GM21717 (cell line): ENCODE results near the gene FHOD3.

Source experiments
- ATAC-seq: cut with Tn5 transposase; IDR thresholded peaks from one replicate; pipeline ENCODE4 v1.9.1; 2021; ENCODE audit warnings: mild to moderate bottlenecking, moderate library complexity; ENCODE audit not compliant: unreplicated experiment

The FHOD3 gene

DNA sequence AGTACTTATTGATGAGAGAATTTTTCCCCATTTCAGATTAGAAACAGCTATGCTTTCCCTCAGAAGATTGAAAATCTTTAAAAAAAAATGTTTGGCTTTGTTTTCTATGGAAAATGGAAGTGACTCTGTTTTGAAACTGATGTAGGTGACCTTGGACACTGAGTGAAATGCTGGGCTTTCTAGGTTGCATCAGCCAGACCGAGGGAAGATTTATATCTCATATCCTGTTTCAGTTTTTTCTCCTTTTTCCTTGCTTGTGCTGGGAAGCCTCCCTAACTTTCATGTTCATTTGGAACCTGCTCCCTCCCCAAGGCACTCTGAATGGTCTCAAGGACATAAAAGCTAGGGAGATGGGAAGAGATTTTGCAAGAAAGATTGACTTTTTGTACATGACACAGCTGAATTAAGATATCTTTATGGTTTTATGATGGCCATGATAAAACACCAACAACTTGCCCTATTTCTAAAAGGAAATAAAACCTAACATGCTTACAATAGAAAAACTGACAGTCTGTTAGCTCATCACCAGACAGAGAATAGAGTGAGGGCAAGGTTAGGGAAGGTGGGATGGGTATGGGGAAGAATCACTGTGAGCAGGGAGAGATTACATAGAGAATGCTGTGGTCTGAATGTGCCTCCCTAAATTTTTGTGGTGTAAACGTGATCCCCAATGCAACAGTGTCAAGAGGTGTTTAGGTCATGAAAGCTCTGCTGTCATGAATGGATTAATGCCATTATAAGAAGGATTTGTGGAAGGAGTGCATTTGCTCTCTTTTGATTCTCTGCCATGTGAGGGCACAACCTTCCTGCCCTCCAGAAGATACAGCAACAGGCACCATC is 281.6 kb downstream of the FHOD3 start:
- ATAC-seq, result no peak

DNA sequence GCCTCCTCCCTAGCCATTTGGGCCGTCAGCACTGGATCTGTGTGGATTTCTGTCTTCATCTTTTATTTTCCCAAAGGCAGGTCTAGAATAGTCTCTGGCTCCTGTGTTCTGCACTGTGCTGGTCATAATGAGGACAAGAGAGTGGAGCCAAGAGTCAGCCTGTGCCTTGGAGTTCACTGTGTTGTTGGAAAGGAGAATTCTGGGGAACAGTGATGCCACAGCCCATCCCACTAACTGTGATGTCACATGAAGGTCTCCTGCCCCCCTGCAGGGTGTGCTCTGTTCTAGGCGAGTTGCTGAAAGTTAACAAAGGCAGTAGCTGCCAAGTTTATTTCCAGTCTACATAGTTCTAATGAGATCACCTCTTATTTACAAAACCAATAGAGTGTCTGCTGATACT is 282.8 kb downstream of the FHOD3 start:
- no peak for ATAC-seq

DNA sequence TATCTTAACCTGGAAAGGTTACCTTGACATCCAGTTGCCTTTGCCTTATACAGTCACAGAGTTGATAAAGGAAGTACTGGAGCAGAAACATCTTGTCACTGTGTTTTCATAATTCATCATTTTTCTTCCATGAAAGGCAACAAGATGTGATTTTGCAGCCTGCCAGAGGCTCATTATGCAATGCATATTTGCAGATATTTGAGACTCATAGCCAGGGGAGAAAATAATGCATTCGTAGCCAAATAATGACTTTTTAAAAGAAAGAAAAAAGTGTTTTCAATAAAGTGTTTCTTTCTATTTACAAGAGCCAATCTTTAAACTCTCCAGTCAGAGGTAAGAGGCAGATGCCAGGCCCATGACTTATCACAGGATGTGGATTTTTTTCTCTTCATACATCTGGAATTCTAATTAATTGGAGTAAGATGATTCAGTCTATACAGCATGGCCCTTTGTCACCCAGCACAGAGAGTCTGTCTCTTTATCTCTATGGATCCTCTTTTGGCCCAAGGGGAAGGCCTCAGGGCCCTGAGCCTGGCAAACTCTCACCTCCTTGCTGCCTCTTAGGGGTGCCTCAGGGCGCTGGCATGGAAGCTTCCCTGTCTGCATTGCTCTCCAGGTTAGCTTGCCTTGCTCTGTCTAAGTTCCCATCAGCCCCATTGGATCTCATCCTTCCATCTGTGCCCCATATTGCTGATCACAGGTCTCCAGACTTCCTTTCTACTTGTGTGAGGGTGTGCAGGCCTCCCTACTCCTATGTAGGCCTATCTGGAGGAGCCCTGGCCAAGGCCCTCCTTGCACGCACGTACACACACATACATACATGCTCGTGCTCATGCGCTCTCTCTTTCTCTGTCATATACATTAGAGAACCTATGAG is 283.6 kb downstream of the FHOD3 start:
- no peak for ATAC-seq

- no peak for ATAC-seq
These were observed 285.7 kb downstream of the FHOD3 start for GRCh38 chr18:36582988-36583745.

DNA sequence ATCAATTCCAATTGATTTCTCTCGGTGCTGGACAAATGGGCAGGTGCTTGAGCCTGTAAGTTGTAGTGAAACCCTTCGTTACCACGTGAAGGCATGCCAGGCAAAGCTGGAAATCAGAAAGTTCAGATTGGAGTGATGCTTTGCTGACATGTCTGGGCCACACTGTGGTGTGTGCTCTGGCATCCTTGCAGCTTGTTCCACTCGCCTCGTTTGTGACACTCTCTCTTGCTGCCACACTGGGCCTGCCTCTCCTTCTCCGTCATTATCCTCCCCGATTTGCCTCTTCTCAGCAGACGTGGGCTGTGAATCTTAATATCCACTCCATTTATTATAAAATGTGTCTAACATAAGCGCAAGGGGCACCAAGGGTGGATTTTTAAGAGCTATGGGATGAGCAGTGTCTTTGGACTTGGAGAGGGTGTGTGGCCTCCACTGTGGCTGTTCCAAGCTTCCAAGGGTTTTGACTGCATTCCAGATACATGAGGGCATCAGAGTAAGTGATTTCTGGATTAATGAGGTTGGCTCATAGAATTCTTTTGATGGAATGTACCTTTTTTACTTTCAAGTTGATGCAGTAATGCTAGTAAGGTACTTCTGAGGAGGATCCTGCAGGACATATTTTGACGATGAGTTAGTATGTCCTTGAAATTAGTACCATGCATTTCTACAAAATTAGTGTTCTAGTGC is 292.5 kb downstream of the FHOD3 start:
- ATAC-seq, result no peak

DNA sequence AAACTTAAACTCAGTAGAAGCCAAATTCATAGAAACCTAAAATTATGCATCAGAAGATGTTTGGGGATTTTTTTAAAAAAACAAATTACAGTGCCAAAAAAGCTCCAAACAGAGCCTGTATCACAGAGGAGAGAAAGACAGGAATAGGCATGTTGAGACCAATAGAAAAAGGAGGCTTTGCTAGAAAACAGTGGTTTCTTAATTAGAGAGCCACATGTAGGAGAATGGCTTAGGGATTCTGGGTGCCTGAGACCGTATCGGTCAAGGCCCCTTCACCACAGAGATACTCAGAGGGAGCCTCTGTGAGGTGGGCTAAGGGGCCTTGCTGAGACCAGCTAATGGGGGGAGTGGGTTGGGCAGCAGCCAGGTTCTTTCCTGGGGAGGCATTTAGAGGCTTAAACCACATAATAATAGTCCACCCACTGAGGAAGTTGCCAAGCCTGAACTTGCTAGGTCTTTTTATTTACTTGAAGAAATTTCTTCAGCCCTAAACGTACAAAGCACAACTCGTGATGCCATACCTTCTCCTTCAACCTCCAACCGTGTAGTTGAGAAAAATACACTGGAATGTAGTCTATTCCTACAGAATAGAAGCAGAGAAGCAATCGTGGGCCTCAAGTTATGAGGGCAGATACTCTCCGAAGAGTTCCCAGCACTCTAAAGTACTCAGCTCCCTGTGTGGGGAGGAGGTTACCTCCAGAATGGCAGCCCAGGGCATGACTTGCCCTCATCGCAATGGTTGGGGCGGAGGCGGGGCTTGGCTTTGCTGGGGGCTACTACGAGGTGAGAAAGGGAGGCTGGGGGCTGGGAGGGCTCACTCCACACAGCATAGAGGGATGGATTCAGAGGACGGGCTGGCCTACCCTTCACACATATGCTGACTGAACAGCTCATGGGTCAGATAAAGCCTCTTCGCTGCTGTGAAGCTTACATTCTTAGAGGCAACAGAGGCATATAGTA is 293.4 kb downstream of the FHOD3 start:
- no peak for ATAC-seq

GRCh38 chr18:36592282-36592681 is 294.8 kb downstream of the FHOD3 start:
- ATAC-seq, result no peak

DNA sequence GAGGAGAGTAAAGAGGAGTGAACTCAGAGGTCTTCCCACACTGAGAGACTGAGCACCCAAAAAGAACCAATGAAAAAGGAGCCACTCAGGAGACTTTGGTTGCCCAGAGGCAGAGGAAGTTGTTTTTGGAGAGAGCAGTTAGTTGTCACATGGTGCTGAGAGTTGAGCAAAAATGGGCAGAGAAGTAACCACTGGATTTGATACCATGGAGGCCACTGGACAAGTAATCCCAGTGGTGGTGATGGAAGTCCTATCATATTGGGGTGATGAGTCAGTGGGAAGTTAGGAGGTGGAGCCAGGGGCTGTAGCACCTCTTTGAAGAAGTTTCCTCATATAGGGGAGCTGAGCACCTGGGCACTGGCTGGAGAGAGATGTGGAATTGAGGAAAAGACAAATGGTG is 295.5 kb downstream of the FHOD3 start:
- ATAC-seq, result no peak

- no peak for ATAC-seq
These were observed 296.1 kb downstream of the FHOD3 start for GRCh38 chr18:36593641-36594040.

GRCh38 chr18:36594621-36595020 is 297.1 kb downstream of the FHOD3 start:
- ATAC-seq, result no peak

DNA sequence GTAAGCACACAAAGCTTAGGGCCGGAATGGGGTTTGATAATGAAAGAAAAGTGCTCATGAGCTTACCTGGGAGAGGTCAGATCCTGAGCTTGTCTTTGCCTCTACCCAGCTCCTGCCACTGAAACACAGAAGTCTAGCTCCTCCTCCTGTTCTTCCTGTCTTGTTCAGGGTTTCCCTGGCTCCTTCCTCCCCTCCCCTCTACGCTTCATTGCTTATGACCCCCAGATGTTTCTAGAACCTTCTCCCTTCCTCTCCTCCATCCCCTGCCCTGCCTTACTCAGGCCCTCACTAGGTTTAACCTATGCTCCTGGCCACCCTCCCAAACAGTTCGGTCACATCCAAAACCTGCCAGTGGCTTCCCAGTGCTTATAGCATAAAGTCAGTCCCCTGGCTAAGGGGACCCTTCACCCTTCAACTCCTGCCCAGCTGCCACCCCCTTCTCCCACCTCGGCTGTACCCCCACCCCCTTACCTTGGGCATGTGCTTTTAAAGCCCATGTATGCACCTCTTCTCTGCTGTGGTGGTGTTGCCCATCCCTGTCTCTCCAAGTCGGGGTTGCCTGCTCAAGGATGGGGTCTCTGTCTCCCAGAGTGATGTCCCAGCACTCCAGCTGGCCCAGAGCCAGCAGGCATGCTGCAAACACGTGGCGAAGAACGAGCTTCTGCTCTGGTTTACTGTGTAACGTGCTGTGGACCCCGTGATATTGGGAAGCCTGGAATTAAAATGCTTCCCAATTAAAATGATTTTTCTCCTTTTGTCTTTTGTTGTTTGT is 297.7 kb downstream of the FHOD3 start:
- no peak for ATAC-seq

- no peak for ATAC-seq
These were observed 298.3 kb downstream of the FHOD3 start for GRCh38 chr18:36595818-36596215.

DNA sequence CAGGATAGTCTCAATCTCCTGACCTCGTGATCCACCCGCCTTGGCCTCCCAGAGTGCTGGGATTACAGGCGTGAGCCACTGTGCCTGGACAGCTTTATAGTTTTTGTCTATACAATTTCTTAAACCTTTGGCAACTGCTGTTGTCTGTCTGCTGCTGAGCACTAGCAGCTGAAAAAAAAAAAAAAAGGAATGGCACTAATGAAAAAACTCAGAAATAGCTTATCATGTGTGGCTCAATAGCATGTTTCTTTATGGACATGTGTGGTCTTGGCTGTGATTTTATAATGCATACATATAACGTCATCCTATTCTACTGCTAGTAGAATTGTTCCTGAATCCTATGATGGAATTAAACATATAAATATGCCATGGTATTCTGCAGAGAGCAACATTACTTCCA is 300.1 kb downstream of the FHOD3 start:
- no peak for ATAC-seq

- ATAC-seq, result no peak
These were observed 303.0 kb downstream of the FHOD3 start for GRCh38 chr18:36600548-36600947.

DNA sequence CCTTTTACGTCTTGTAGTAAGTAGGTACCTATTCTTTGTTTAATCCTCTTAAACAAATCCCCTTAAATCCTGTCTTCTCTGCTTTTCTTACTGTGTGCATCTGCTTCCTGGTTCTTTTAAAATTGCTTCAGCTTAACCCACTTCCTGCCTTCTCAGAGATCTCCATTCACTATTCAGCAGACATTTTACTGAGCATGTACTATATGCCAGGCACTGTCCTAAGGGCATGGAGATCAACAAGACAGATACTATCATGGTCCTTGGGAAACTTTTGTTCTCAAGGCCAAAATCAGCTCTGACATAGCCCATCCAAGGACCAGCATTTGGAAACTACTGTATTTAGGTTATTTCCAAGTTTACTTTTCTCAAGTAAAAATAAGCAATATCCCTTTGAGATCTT is 303.8 kb downstream of the FHOD3 start:
- ATAC-seq, result no peak

GRCh38 chr18:36602071-36602470 is 304.6 kb downstream of the FHOD3 start:
- no peak for ATAC-seq

DNA sequence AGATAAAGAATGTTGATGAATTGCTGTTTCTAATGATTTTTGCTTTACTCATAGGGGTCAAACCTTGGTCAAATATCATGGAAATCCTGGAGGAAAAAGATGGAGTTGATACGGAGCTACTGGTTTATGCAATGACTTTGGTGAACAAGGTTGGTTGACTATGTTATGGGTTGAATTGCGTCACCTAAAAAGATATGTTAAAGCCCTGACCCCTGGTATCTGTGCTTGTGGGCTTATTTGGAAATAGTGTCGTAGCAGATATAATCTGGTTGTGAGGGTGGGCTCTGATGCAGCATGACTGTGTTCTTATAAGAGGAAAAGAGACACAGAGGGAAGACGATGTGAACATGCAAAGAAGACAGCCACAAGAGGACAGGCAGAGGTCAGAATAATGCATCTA is 305.1 kb downstream of the FHOD3 start:
- no peak for ATAC-seq

- no peak for ATAC-seq
These were observed 310.6 kb downstream of the FHOD3 start for GRCh38 chr18:36608107-36608506.

GRCh38 chr18:36610258-36610657 is 312.7 kb downstream of the FHOD3 start:
- ATAC-seq, result no peak
